A673 (cell line): Measurements from ENCODE around the gene SCN4A. TPM values are rescaled to one million over a fixed set of nuclear protein-coding genes. Genes with fewer than 3 reads are reported as not detected.
"Not testable (repeated sequence)": the region's sequence is repeated elsewhere in the genome, so short reads cannot be mapped to it uniquely, and the experiment has no call there.

Experiments
- BruUV-seq: library from RNA; stranded (reverse); fragments of 400-500 nt; replicated peaks from 2 replicates; lab custom pipeline; 2021; lab: Mats Ljungman, UMichigan
- CTCF ChIA-PET: fragments of 300-600 bp; sonication (Branson Sonifier 250); formaldehyde crosslinking; loops from one replicate; lab custom pipeline; 2022; ENCODE audit warnings: antibody characterized with exemption; lab: Charles Lee
- POLR2A ChIA-PET: fragments of 300-600 bp; sonication (Branson Sonifier 250); formaldehyde crosslinking; loops from one replicate; lab custom pipeline; 2022; ENCODE audit warnings: antibody characterized with exemption; ENCODE audit not compliant: low non-redundant PET; lab: Charles Lee
- DNase-seq: peaks from one replicate; pipeline ENCODE4 v3.0.0-alpha.2; 2015; ENCODE audit warnings: low spot score
- H3K27ac ChIP-seq: fragments of 200-600 bp; sonication (generic); 2 replicates; pipeline ENCODE4 v1.5.1; 2016; ENCODE audit warnings: mixed run types, low read depth, mild to moderate bottlenecking, mixed read lengths, antibody characterized with exemption, low read length; ENCODE audit not compliant: poor library complexity, severe bottlenecking
- H3K27me3 ChIP-seq: fragments of 200-600 bp; sonication (generic); replicated peaks from 2 replicates; pipeline ENCODE4 v1.6.1; 2017; ENCODE audit warnings: mixed run types, low read depth, mild to moderate bottlenecking, mixed read lengths, antibody characterized with exemption, low read length; ENCODE audit not compliant: insufficient read depth, poor library complexity
- H3K36me3 ChIP-seq: fragments of 200-600 bp; sonication (generic); 2 replicates; pipeline ENCODE4 v1.6.1; 2016; ENCODE audit warnings: mixed run types, mild to moderate bottlenecking, mixed read lengths, antibody characterized with exemption, low read length; ENCODE audit not compliant: insufficient read depth, poor library complexity, severe bottlenecking
- H3K4me1 ChIP-seq: fragments of 200-600 bp; sonication (generic); 2 replicates; pipeline ENCODE4 v1.6.1; 2017; ENCODE audit warnings: mixed run types, mild to moderate bottlenecking, mixed read lengths, antibody characterized with exemption, low read length; ENCODE audit not compliant: insufficient read depth, poor library complexity, severe bottlenecking
- H3K4me3 ChIP-seq: fragments of 200-600 bp; sonication (generic); 2 replicates; pipeline ENCODE4 v1.5.1; 2016; ENCODE audit warnings: low read depth, mixed run types, mild to moderate bottlenecking, mixed read lengths, low read length; ENCODE audit not compliant: poor library complexity, severe bottlenecking
- H3K9me3 ChIP-seq: fragments of 200-600 bp; sonication (generic); 2 replicates; pipeline ENCODE4 v1.6.1; 2016; ENCODE audit warnings: mixed run types, low read depth, mild to moderate bottlenecking, mixed read lengths, antibody characterized with exemption, low read length; ENCODE audit not compliant: poor library complexity, severe bottlenecking
- CTCF ChIP-seq: fragments of 300-800, 200-600 bp; sonication (generic); conservative IDR thresholded peaks from 2 replicates; pipeline ENCODE4 v1.5.1; 2017; ENCODE audit warnings: low read depth, mild to moderate bottlenecking, antibody characterized with exemption, low read length, moderate library complexity, mixed read lengths
- EZH2 ChIP-seq: fragments of 200-600 bp; sonication (generic); IDR thresholded peaks from 2 replicates; pipeline ENCODE4 v1.6.1; 2017; ENCODE audit warnings: borderline replicate concordance, low read depth, mild to moderate bottlenecking, mixed read lengths, antibody characterized with exemption, low read length; ENCODE audit not compliant: poor library complexity, severe bottlenecking
- intact Hi-C: fragments of 100-400 bp; cut with micrococcal nuclease; formaldehyde crosslinking; loops from one replicate; pipeline ENCODE4 v1.10.0; 2022; ENCODE audit not compliant: unreplicated experiment
- total RNA-seq: library from RNA; stranded (reverse); gene quantifications from 2 replicates; pipeline ENCODE4 v1.2.3, GENCODE V29; 2021

Gene SCN4A
- total RNA-seq, 1 experiment from 2014 or later: 0.56 TPM

GRCh38 chr17:63917646-63918045 is 55.1 kb downstream of the SCN4A start:
- Histone ChIP-seq H3K36me3 (no peaks in the 10 kb centered on the region), H3K4me1 (no peaks in the 10 kb centered on the region), H3K9me3 (no peaks in the 10 kb centered on the region), H3K4me3 (no peak overlapping the region), H3K27me3 (no peaks in the 10 kb centered on the region), H3K27ac (no peak overlapping the region)
- TF ChIP-seq CTCF (no peak), EZH2 (no peak)
- BruUV-seq: no TSS peak
- intact Hi-C loops: loop anchor here (2.0 to 10.0 kb wide), 4 partner anchors 29 to 367 kb away; partner anchors contain the start of gene ERN1
- POLR2A ChIA-PET: interaction anchor here (0.6 kb wide), 1 partner anchor 495 kb away, joined by 3 read pairs; no protein-coding TSS in a partner anchor
- DNase-seq: no peak
- CTCF ChIA-PET: interaction anchor here (1.3 kb wide), 1 partner anchor 216 kb away, joined by 5 read pairs; no protein-coding TSS in a partner anchor

DNA sequence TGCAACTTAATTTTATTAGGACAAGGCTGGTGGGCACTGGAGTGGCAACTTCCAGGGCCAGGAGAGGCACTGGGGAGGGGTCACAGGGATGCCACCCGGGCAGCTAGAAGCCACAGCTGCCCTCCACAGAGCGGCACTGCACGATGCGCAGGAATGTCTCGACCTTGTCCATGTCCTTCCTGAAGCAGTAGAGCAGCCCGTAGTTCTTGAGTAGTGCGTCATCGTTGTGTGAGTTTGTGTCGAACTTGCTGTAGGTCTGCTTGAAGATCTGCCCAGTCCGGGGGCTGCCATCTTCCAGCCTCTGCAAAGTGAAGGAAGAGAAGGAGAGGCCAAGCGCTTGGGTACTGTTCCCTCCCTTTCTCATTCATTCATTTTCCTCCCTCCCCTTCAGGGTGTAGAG is 55.5 kb downstream of the SCN4A start:
- H3K36me3 ChIP-seq, H3K4me1 ChIP-seq, BruUV-seq, H3K27ac ChIP-seq, H3K27me3 ChIP-seq, DNase-seq, H3K9me3 ChIP-seq, POLR2A ChIA-PET, H3K4me3 ChIP-seq: not testable (repeated sequence)
- intact Hi-C loops: loop anchor here (5.0 to 10.0 kb wide), 3 partner anchors 110 to 368 kb away; partner anchors contain the start of gene ERN1
- CTCF ChIA-PET: interaction anchor here (1.3 kb wide), 1 partner anchor 216 kb away, joined by 5 read pairs; no protein-coding TSS in a partner anchor

DNA sequence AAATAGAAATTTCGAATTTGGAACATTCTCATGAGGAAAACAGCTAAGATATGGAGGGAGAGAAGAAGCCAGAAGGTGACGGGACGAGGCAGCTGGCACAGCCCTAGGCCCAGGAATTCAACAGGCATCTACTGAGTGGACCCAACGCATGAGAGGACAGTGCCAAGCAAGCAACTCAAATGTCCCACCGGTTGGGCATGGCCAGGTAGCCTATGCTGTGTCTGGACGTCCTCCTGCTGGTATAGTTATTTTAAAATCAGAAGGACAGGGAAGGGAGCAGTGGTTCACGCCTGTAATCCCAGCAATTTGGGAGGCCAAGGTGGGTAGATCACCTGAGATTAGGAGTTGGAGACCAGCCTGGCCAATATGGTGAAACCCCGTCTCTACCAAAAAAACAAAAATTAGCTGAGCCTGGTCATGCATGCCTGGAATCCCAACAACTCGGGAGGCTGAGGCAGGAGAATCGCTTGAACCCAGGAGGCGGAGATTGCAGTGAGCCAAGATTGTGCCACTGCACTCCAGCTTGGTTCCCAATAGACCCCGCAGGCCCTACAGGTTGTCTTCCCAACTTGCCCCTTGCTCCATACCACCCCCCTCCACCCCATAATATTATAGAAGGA is 56.0 kb downstream of the SCN4A start:
- intact Hi-C loops: loop anchor here (5.0 to 10.0 kb wide), 3 partner anchors 111 to 368 kb away; partner anchors contain the start of gene ERN1
- Histone ChIP-seq H3K36me3 (no peaks in the 10 kb centered on the region), H3K4me1 (no peaks in the 10 kb centered on the region), H3K27me3 (no peaks in the 10 kb centered on the region), H3K9me3 (no peaks in the 10 kb centered on the region), H3K4me3 (no peak overlapping the region), H3K27ac (no peak overlapping the region)
- DNase-seq: no peak
- POLR2A ChIA-PET: no interaction called here
- no peak for TF ChIP-seq EZH2
- CTCF ChIA-PET: no interaction called here
- no TSS peak for BruUV-seq

DNA sequence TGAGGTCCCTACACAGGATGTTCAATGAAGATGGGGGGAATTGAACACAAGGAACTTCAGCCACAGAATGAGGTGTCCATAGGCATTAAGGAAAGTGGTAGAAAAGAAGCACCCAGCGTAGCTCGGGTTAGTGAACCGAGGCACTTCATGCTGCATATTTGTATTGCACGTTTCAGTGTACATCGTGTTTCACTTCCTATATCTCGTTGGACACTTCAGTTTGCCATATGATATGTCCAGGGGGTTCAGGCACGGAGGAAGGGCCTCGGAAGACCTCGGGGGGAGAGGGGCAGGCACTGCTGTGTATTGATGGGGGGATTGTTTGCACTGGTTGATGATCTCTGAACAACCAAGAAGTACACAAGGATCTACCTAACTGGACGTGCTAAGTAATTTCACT is 57.0 kb downstream of the SCN4A start:
- CTCF ChIA-PET: not testable (repeated sequence)
- intact Hi-C loops: loop anchor here (5.0 to 10.0 kb wide), 3 partner anchors 112 to 369 kb away; partner anchors contain the start of gene ERN1

More for the DNA sequence above, 57.0 kb downstream of the SCN4A start:
- H3K4me3 ChIP-seq, H3K27me3 ChIP-seq, H3K27ac ChIP-seq, BruUV-seq, H3K9me3 ChIP-seq, H3K36me3 ChIP-seq, H3K4me1 ChIP-seq, POLR2A ChIA-PET, DNase-seq: not testable (repeated sequence)
